Stimulated activated CD4-positive, alpha-beta T cell treated with anti-CD3 and anti-CD28 coated beads, Interleukin-2, amount 100 ng/mL, for 24 hours (primary cell): ENCODE data around the gene AKR7A3.
"Not testable (repeated sequence)": the region's sequence is repeated elsewhere in the genome, so short reads cannot be mapped to it uniquely, and the experiment has no call there.

ENCODE experiments used
- DNase-seq, 2 donors: peaks; one replicate each; pipeline ENCODE4 v3.0.0-alpha.2; 2020

Gene AKR7A3

DNA sequence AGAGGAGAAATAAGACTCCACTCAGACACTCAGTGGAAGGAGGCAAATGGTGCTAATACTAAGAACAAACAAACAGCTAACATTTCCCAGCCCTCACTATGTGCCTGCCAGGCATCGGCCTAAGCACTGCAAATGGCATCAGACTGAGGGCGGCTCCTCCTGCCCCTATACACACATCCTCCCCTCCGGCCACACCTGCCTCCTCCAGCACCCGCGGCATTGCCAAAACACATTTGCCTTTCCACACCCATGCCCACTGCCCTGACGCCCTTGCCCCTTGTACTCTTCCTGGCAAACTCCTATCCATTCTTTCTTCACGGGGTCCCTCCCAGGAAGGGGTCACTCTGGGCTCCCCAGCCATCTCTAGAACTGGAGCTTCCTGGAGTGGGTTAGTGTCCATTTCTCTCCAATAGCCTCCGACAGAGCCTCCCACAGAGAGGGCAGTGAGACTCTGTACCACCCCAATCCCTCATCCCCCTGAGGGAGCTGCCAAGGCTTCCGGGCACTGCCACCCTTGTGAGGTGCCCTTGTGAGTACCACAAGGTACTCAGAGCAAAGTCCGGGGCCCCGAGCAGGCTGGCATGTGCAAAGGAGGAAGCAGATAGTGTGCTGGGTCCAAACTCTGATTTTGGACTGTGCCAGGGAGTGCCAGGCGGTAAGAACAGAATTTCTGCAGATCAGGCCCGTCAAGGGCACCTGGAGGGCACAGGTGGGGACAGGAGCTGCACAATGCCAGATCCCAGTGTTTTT, 959 bp downstream of the AKR7A3 start:
- no peak for DNase-seq

DNA sequence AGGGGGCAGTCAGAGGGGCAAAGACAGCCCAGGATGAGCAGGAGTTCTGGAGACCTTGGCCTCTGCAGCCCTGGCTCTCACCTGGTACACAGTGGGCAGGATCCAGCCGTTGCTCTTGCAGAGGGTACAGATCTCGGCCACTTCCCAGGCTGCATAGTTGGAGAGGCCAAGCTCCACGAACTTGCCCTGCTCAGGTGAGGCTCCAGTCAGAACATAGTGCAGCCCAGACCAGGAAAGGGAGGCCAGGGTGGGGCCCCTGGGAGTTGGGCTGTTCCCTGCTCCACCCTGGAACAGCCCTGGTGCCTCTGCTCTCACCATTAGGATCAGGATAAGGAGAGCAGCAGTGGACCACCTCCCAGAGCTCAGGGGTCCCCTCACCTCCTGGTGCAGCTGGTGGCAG, 2.8 kb downstream of the AKR7A3 start:
- not testable (repeated sequence) for DNase-seq

DNA sequence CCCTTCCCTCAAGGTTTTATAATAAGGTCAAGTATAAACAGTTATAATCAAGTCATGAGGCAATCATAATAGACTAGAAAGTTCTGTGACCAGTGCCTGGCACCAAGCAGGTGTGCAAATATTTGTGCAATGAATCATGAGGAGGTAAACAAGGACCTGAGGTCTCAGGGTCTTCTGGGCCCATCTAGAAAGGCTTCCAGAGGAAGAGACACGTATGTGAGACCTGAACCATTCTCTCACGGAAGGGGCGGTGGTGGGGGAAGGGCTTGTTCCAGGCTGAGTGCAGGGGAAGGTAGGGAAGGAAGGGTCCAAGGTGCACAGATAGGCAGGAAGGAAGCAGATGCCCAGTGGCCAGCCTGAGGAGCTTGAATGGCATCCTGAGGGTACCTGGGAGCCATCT, 3.2 kb downstream of the AKR7A3 start:
- not testable (repeated sequence) for DNase-seq

DNA sequence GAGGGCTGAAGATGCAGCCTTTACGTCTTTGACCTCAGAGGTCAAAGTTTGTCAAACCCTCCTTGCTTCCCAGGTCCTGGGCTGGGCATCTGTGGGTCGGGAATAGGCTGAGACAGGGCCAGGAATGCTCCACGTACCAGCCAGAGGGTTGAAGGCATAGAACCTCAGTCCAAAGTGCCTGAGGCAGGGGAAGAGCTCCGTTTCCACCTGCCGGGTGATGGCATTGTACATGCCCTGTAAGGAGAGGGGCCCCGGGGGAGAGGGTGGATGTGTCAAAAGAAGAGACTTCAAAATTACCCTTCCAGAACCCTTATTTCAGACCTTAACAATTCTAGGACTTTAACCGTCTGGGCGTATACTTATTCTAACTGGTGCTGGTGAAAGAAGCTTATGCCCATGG, 3.7 kb downstream of the AKR7A3 start:
- DNase-seq = no peak

DNA sequence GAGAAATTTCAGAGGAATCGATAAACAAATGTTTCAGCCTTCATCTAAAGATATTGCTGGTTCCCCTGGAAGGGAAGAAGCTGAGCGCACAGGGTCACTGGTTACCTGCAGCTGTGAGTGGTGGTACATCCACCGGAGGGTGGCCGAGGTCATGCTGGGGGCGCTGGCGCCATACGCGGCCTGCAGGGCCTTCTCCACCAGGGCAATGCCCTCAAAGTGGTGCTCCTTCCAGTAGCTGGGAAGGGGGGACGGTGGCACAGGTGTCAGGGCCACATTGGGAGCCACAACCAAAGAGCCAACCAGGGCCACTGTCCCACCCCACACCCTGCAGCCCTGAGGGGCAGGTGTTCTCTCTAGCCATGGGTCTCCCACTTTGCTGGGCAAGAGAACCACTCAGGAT, 4.7 kb downstream of the AKR7A3 start:
- DNase-seq = no peak

DNA sequence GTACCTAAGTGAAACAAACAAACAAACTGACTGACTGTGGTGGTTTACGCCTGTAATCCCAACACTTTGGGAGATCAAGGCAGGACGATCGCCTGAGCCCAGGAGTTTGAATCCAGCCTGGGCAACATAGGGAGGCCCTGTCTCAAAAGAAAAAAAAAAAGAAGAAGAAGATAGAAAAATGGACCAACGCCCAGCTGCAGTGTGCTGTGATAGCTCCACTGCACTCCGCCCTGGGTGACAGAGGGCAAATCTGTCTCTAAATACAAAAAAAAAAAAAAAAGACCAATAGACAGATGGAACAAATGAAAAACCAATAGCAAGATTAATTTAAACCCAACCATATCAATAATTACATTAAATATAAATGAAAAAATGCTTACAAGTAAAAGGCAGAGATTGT, 13.9 kb downstream of the AKR7A3 start:
- no peak for DNase-seq

DNA sequence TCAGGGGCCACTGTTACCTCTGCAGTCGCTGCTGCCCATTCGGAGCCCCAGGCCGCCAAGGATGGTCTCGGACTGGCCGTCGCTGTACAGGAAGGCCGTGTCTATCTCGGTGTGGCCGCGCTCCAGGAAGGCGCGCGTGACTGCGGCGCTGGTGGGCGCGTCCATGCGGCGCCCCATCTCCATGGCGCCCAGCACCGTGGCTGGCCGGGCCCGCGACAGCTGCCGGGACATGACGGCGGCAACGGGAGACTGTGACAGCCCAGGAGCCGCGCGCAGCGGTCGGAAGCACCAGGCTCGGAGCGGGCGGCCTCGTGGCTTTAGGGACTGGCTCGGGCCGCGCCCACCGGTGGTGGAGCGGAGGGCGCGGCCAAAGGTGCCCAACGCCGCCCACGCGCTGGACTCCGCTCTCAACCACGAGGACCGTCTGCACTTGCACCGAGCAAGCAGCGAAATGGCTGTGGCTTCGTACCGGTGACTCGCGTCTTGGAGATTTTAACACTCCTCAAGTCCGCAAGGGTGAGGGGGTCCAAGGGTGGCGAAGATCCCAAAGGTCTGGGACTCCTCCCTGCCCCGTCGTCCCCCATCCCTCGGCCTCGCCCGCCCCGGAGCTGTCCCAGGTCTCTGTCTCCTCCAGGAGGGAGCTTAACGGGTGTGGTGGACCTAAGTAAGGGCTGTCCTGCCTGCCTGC, 14.6 kb downstream of the AKR7A3 start:
- DNase-seq = not testable (repeated sequence)

DNA sequence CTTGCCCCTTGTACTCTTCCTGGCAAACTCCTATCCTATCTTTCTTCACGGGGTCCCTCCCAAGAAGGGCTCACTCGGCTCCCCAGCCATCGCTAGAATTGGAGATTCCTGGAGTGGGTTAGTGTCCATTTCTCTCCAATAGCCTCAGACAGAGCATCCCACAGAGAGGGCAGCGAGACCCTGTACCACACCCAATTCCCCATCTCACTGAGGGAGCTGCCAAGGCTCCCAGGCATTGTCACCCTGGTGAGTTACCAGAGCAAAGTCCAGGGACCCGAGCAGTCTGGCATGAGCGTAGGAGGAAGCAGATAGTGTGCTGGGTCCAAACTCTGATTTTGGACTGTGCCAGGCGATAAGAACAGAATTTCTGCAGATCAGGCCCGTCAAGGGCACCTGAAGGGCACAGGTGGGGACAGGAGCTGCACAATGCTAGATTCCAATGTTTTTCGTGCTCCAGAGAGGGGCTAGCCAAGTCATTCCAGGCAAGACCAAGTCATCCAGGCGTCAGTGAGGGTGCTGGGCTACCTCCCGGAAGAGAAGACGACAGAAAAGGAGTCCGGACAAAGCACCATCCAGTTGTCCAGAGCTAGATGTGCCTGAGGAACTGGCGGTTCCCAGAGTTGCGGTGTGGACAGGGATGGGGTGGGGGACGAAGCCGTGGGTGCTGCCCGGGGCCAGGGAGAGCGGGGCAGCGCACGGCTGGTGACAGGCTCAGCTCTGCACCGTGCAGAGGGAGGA, 15.3 kb downstream of the AKR7A3 start:
- DNase-seq = no peak

DNA sequence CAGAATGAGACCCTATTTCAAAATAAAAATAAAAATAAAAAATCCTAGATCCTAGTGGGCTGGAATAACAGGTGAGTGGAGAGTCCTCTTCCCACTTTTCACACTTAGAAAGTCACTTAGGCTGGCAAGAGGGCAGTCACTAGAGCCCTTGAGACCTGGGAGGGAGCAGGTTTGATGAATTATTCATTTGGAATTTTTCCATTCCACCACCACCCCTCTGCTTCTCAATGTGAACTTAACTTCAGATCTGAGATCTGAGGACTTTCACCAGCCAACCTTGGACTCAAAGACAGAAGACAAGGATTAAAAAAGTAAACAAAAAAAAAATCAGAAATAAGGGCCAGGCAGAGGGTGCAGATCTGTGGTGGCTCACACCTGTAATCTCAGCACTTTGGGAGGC, 16.5 kb downstream of the AKR7A3 start:
- no peak for DNase-seq

DNA sequence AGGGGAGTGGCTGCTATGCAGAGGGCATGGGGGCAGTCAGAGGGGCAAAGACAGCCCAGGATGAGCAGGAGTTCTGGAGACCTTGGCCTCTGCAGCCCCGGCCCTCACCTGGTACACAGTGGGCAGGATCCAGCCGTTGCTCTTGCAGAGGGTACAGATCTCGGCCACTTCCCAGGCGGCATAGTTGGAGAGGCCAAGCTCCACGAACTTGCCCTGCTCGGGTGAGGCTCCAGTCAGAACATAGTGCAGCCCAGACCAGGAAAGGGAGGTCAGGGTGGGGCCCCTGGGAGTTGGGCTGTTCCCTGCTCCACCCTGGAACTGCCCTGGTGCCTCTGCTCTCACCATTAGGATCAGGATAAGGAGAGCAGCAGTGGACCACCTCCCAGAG, 18.2 kb downstream of the AKR7A3 start:
- not testable (repeated sequence) for DNase-seq

DNA sequence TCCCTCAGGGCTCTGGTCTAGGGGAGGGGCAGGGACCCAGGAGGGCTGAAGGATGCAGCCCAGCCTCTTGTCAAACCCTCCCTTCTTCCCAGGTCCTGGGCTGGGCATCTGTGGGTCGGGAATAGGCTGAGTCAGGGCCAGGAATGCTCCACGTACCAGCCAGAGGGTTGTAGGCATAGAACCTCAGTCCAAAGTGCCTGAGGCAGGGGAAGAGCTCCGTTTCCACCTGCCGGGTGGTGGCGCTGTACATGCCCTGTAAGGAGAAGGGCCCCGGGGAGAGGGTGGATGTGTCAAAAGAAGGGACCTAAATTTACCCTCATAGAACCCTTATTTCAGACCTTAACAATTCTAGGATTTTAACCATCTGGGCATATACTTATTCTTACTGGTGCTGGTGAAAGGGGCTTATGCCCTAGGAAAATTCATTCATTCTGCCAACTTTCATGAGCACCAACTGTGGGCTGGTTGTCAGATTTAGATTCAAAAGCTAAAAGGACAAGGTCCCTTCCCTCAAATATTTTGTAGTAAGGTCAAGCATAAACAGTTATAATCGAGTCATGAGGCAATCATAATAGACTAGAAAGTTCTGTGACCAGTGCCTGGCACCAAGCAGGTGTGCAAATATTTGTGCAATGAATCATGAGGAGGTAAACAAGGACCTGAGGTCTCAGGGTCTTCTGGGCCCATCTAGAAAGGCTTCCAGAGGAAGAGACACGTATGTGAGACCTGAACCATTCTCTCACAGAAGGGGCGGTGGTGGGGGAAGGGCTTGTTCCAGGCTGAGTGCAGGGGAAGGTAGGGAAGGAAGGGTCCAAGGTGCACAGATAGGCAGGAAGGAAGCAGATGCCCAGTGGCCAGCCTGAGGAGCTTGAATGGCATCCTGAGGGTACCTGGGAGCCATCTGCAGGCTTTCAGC, 18.9 kb downstream of the AKR7A3 start:
- not testable (repeated sequence) for DNase-seq

DNA sequence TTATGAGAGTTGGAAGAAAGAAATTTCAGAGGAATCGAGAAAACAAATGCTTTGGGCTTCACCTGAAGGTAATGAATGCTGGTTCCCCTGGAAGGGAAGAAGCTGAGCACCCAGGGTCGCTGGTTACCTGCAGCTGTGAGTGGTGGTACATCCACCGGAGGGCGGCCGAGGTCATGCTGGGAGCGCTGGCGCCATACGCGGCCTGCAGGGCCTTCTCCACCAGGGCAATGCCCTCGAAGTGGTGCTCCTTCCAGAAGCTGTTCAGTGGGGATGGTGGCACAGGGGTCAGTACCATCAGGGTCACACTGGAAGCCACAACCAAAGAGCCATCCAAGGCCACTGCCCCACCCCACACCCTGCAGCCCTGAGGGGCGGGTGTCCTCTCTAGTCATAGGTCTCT, 20.1 kb downstream of the AKR7A3 start:
- no peak for DNase-seq

DNA sequence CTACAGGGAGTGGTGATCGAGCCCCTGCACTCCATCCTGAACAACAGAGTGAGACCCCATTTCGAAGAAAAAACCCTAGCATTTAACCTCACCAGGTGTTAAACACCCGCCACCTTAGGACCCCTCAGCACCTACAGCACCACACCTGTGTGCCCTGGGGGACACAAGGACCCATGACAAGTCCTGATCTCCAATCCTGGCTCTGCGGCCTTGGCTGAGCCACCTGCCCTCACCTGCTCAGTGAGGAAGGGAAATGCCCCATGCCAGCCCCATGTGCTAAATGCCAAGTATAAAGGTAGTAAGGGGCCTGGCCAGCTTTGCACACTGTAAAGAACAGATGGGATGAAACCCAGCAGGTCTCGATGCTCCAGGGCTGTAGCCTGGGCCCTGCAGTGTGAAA, 25.8 kb downstream of the AKR7A3 start:
- DNase-seq = no peak

DNA sequence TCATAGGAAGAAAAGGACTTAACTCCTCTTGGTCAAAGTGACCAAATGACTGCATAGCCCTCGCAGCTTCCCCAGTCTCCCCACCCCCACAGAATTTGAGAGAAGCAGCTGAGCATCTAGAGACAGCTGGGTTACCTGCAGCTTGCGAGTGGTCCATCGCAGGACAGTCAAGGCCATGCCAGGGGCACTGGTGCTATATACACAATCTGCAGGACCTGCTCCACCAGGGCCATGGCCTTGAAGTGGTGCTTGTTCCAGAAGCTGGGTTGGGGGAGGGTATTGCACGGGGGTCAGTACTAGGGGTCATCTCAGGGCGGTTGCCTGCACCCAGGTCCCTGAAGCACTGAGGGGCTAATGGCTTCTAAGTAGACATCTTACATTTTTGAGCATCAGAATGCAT, 26.5 kb downstream of the AKR7A3 start:
- DNase-seq = peak in 1 of 2 donors; percentile 27

DNA sequence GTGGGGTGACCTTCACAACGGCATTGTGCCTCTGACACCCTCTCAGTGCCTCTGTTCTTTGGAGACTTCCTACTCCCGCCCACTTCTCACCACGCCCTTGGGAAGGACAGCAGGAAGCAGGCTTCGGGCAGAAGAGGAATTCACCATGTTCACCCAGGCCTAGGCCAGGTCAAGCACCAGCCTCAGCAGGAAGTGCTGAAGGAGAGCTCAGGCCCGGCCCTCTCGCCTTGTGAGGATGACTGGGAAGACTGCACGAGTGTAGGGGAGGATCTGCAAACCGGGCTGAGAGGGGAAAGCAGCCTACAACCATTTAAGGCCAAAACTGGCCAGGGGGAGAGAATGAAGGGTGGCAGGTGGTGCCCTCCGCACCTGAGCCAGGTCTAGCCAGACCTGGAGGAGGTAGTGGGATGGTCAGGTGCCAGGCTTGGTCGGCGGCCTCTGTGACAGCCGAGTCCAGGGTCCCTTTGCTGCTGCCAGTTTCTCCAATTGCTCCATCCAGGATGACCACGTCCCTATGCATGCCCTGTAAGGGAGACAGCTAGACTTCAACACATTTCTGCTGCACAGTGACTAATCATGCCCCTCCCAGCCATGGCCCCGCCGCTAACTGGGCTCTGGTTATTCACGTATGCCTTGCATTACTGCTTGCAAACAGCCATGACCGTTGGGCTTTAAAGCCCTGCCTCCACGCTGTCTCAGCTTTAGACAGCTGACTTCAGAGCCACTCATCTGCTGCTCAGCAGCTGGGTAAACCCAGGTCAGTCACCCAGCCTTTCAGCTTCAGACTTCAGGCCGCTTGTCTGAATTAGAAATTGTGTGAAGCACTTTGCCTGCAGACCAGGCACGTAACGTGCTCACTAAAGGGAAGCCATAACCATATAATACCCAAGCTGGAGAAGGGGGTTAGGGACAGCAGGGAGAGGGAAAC, 28.1 kb downstream of the AKR7A3 start:
- DNase-seq = no peak

DNA sequence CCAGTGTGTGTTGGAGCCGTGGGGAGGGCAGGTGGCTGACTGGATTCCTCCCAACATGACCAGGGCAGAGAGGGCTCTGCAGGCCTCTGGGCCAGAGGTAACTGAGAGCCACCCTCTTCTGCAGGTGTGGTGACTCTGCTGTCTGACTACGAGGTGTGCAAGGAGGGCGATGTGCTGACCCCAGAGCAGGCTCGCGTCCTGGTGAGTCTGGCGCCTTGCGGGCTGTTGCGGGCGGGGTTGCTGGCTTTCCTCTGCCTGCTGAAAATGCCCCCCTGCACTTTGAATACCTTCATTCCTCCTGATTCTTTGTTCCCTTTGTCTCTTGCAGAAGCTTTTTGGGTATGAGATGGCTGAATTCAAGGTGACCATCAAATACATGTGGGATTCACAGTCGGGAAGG, 30.2 kb downstream of the AKR7A3 start:
- no peak for DNase-seq

DNA sequence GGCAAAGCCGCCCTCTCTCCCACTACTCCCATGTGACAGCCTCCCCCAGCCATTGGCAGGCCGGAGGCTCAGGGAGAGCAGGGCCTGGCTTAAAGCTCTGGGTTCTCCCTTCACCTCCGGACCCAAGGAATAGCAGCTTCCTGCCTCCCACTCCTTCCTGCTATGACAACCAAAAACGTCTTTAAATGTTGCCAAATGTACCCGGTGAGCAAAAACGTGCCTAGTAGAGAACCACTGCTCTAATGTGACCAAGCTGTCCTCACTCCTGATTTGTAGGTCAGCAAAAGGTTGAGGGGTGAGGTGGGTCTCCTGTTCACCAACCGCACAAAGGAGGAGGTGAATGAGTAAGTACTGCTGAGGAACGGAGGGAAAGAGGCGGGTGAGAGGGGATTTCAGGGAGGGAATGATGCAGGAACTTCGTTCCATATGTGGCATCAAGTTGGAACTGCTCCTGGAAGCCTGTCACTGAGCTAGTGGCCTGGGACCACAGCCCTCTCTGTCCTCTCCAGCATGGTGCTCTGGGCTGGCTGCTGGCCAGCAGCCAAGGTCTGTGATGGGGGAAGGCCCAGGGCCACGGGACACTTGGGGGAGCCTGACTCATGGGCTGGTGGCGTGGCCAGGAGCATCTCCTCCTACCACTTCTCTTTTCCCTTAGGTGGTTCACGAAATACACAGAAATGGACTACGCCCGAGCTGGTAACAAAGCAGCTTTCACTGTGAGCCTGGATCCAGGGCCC, 31.2 kb downstream of the AKR7A3 start:
- peak in 1 of 2 donors; percentile 39 for DNase-seq

DNA sequence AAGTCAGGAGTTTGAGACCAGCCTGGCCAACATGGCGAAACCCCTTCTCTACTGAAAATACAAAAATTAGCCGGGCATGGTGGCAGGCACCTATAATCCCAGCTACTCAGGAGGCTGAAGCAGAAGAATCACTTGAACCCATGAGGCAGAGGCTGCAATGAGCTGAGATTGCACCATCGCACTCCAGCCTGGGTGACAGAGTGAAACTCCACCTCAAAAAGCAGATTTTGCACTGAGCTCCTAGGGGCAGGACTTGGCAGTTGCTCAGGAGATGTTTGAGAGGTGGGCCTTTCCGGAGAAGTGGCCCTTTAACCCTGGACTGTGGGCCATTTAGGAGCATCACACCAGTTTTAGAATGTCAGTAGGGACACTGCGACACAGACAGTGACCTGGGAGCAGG, 32.3 kb downstream of the AKR7A3 start:
- DNase-seq = not testable (repeated sequence)

DNA sequence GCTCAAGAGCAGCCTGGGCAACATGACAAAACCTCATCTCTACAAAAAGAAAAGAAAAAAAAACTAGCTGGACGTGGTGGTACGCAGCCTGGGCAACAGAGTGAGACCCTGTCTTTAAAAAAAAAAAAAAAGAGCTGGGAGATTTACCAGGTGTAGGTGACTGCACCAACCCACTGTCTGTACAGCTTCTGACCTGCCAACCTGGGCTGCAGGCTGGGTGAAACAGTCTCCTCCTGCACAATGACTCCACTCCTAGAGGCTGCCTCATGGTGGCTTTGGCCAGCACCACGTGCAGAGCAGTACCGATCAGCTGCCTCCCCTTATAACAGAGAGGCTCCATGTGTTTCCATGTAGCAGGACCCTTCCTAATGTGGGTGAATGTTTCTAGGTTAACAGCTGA, 33.3 kb downstream of the AKR7A3 start:
- DNase-seq = no peak

DNA sequence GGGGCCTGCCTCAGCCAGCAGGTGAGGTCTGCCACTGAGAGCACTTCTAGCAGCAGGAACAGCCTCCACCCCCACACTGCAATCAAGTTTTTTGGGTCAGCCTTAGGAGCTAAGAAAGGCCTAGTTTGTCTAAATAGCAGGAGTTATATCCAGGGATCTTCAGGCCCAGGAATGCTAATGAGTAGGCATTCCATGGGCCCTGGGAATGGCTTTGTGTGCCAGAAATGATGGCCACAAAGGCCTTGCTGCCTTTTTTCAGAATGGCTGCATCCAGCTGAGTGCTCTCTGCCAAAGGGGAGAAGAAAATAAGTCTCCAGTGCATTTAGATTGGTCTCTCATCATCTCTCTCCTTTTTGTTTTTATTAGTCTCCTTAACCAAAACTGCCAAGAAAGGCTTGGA, 34.2 kb downstream of the AKR7A3 start:
- no peak for DNase-seq
